Thoracic aorta (tissue), 2 donors: ENCODE results near the gene TSC22D1. TPM values are rescaled to one million over a fixed set of nuclear protein-coding genes. Genes with fewer than 3 reads are reported as not detected.
"Not testable (repeated sequence)": the region's sequence is repeated elsewhere in the genome, so short reads cannot be mapped to it uniquely, and the experiment has no call there.

Source experiments
- ATAC-seq: fragments of 150-250 bp; one replicate; pipeline ENCODE4 v1.8.0; 2017; ENCODE audit warnings: low read depth; ENCODE audit not compliant: insufficient number of reproducible peaks, low FRiP score
- DNase-seq: peaks from one replicate; pipeline ENCODE4 v3.0.0-alpha.2; 2020; ENCODE audit warnings: low spot score
- H3K27ac ChIP-seq, 2 donors: fragments of 200-600 bp; sonication (generic); 1 replicate in 1 of 2; 2 replicates in 1 of 2; pipeline ENCODE4 v1.5.1; 2016; ENCODE audit warnings: mild to moderate bottlenecking in 2 of 2, moderate library complexity in 2 of 2
- H3K27me3 ChIP-seq: fragments of 200-600 bp; sonication (generic); replicated peaks from 2 replicates; pipeline ENCODE4 v1.6.0; 2016; ENCODE audit warnings: mild to moderate bottlenecking; ENCODE audit not compliant: insufficient read depth
- H3K36me3 ChIP-seq: fragments of 200-600 bp; sonication (generic); one replicate; pipeline ENCODE4 v1.5.1; 2016
- H3K4me1 ChIP-seq, 2 donors: fragments of 200-600 bp; sonication (generic); 1 replicate in 1 of 2; 2 replicates in 1 of 2; pipeline versions ENCODE4 v1.5.1 to v1.6.0; 2016; ENCODE audit warnings: low read depth in 2 of 2, mild to moderate bottlenecking in 1 of 2; ENCODE audit not compliant: control insufficient read depth in 1 of 2
- H3K4me3 ChIP-seq: fragments of 200-600 bp; sonication (generic); 2 replicates; pipeline ENCODE4 v1.5.1; 2016; ENCODE audit warnings: mild to moderate bottlenecking
- H3K9me3 ChIP-seq: fragments of 200-600 bp; sonication (generic); 2 replicates; pipeline ENCODE4 v1.5.1; 2016
- CTCF ChIP-seq: fragments of 200-600 bp; sonication (generic); IDR thresholded peaks from one replicate; pipeline ENCODE4 v1.5.1; 2019; ENCODE audit warnings: antibody characterized with exemption
- total RNA-seq, 2 donors: library from RNA; depleted of rRNA; stranded (reverse); fragments of >200 nt; gene quantifications; one replicate each; pipeline versions ENCODE4 v1.1.0 to v1.2.3, GENCODE V29; 2016

Gene TSC22D1
- total RNA-seq, 2 donors from 2014 or later = 107 to 129 TPM

DNA sequence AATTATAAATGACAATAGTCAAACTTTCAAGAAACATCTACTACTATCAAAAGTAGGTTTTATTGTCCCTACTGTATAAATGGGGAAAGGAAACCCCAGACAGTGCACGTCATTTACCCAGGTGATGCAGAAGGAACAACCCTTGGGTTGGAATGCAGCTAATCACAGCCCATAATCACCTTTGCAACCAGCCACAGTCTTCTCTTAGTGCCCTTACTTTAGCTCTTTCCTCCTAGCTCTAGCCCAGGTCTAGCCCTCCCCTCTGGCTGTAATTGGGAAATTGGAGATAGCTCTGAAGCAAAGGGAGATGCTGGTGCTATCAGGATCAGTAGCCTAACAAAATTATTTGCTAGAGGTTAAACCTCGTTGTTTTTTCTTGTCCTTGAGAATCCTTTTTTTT is 25.5 kb upstream of the TSC22D1 start:
- Histone ChIP-seq H3K36me3 (no peaks in the 10 kb centered on the region), H3K27ac (no peak overlapping the region), H3K9me3 (no peaks in the 10 kb centered on the region), H3K4me3 (no peak overlapping the region), H3K4me1 (peaks cover 0 to 5% of the 10 kb centered on the region in 2 donors), H3K27me3 (no peaks in the 10 kb centered on the region)
- DNase-seq (no peak), ATAC-seq (no peak)
- no peak for TF ChIP-seq CTCF

- ATAC-seq = not testable (repeated sequence)
Measured at GRCh38 chr13:44593861-44594592, 17.9 kb upstream of the TSC22D1 start.

GRCh38 chr13:44592216-44592847 is 16.2 kb upstream of the TSC22D1 start:
- Histone ChIP-seq H3K27ac (no peak overlapping the region), H3K4me1 (no peaks in the 10 kb centered on the region), H3K36me3 (no peaks in the 10 kb centered on the region), H3K27me3 (no peaks in the 10 kb centered on the region), H3K4me3 (no peak overlapping the region), H3K9me3 (no peaks in the 10 kb centered on the region)
- DNase-seq = no peak
- no peak for ATAC-seq
- TF ChIP-seq CTCF = no peak

More at GRCh38 chr13:44593861-44594592, 17.9 kb upstream of the TSC22D1 start:
- H3K27ac ChIP-seq, H3K4me1 ChIP-seq, H3K27me3 ChIP-seq, H3K4me3 ChIP-seq, H3K9me3 ChIP-seq, H3K36me3 ChIP-seq, DNase-seq: not testable (repeated sequence)

DNA sequence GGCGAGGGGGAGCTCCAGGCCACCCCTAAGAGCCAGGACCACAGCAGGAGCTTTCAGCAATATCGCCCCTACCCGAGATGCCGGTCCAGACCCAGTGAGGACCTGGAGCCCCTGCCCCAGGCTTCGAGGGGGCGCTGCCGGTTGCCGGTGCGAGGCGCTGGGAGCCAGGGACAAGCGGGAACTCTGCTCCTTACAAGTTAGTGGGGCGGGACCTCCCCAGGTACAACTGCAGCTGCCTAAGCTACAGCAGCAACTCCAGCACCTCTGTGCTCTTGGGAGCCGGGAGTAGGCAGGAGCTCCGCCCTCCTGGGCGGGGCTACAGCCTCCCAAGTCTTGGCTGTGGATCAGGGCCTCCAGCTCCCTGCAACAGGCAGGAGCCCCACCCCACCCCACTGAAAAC is 15.2 kb upstream of the TSC22D1 start:
- Histone ChIP-seq H3K27ac (no peak overlapping the region), H3K27me3 (no peaks in the 10 kb centered on the region), H3K36me3 (no peaks in the 10 kb centered on the region), H3K4me3 (no peak overlapping the region), H3K9me3 (no peaks in the 10 kb centered on the region), H3K4me1 (no peaks in the 10 kb centered on the region)
- DNase-seq (no peak), ATAC-seq (no peak)
- TF ChIP-seq CTCF = no peak

GRCh38 chr13:44583137-44583536 is 7.0 kb upstream of the TSC22D1 start:
- Histone ChIP-seq H3K4me3 (no peak overlapping the region), H3K9me3 (no peaks in the 10 kb centered on the region), H3K27ac (no peak overlapping the region), H3K36me3 (no peaks in the 10 kb centered on the region), H3K4me1 (peaks cover 2 to 6% of the 10 kb centered on the region in 2 donors), H3K27me3 (no peaks in the 10 kb centered on the region)
- TF ChIP-seq CTCF = no peak
- no peak for DNase-seq
- no peak for ATAC-seq
